ENCODE data around the gene SCGB1C2.
"Not testable (repeated sequence)": the region's sequence is repeated elsewhere in the genome, so short reads cannot be mapped to it uniquely, and the experiment has no call there.

The SCGB1C2 gene

DNA sequence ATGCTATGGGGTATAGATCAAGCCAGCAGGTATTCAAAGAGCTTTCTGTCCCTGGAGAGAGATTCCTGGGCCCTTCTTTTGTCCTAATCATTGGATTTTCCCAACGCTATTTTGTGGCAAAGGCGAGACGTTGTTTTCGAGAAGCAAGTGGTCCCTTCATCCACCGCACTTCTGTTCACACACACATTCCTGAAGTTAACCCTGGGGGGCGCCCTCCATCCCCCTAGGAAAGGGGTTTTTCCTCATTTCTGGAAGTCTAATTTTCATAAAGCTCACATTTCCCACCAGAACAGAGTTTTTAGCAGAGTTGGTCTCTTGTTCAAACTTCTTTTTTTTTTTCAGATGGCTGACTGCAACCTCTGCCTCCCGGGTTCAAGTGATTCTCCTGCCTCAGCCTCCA, 11.9 kb downstream of the SCGB1C2 start:
- no peak for DNase-seq

- no peak for DNase-seq
Observed at GRCh38 chr17:149897-150584, 12.7 kb downstream of the SCGB1C2 start.

GRCh38 chr17:151004-151403, 13.6 kb downstream of the SCGB1C2 start:
- DNase-seq = no peak

- no peak for DNase-seq
Observed at GRCh38 chr17:151886-152859, 14.8 kb downstream of the SCGB1C2 start.

DNA sequence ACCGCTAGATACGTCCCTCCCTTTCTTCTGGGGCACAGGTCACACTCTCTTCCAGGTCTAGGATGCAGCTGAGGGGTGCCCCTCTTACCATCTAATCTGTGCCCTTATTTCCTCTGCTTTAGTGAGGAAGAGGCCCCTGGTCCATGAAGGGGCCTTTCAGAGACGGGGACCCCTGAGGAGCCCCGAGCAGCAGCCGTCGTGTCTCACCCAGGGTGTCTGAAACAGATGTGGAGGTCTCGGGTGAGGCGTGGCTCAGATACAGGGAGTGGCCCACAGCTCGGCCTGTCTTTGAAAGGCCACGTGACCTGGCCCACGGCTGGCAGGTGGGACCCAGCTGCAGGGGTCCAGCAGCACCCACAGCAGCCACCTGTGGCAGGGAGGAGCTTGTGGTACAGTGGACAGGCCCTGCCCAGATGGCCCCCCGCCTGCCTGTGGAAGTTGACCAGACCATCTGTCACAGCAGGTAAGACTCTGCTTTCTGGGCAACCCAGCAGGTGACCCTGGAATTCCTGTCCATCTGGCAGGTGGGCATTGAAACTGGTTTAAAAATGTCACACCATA, 15.6 kb downstream of the SCGB1C2 start:
- no peak for DNase-seq

- no peak for DNase-seq
Observed at GRCh38 chr17:153851-154250, 16.5 kb downstream of the SCGB1C2 start.

DNA sequence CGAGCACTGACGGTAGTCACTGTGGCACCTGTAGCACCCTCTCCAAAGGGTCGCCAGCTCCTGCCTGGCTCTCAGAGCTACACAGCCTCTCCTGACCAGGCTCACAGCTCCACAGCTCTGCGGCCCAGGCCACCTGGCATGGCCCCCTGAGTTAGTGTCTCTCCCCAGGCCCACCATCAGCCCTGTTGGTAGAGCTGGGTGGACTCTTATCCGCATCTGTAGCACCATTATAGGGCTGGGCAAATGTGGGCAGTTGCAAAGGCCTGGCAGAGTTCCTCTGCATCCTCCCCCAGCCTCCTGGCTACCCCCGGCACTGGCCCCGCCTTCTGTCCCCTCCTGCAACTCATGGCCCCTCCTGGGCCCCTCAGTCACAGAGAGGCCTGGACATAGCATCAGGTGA, 18.2 kb downstream of the SCGB1C2 start:
- DNase-seq = no peak

DNA sequence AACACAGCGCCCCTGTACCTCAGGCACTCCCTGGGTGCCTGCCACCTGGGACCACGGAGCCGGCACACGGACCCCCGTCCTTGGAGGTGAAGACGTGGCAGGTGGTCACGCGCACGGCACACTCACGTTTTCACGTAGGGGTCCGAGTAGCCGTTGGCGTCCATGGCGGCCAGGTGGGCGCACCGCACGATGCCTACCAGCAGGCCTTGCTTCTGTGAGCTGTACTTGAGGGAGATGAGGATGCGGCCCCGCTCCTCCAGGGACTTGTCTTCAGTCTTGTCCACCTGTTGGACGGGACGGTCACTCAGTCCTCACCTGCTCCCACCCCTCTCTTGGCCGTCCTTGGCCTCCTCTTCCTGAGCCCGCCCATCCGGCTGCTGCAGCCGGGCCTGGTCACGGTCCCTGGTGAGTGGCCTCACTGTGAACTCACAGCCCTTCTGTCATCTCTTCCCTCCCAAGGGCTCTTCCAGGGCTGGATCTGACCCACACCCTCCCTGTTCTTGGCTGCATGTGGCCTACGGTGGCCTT, 18.8 kb downstream of the SCGB1C2 start:
- DNase-seq = no peak

DNA sequence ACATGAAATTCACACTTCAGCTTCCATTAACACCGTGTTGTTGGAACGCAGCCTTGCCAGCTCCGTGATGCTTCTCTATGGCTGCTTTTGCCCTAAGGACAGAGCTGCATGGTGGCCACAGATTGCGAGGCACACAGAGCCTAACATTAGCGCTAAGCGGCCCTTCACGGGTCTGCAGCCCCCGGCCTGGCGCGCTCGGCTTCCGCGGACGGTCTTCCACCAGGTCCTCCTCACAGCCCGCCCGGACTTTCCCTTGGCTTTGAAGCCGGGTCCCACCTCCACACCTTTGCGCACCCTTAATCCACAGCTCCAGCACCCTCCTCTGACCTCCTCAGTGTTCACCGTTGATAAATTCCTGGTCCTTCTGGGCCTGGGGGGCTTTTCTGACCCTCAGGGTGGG, 19.6 kb downstream of the SCGB1C2 start:
- DNase-seq = no peak

DNA sequence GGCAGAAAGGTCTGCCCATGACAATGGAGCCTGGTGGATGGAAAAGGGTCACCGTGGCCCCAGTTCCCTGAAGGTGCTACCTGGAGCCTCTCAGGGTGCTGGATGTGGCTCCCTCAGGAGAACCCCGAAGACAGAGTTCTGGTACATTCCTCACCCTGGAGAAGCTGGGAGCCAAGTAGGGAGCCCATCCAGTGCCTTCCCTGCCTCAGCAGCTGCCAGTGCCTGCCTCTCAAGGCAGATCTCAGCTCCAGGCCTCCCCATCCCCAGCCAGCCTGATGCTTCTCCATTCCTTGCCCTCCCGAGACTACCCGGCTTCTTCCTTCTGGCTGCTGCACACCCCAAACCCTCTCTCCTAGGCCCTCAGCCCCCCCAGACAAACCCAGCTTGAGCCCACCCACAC, 20.5 kb downstream of the SCGB1C2 start:
- DNase-seq = no peak

GRCh38 chr17:158379-158778, 21.0 kb downstream of the SCGB1C2 start:
- no peak for DNase-seq

GRCh38 chr17:159609-160008, 22.2 kb downstream of the SCGB1C2 start:
- DNase-seq = no peak

DNA sequence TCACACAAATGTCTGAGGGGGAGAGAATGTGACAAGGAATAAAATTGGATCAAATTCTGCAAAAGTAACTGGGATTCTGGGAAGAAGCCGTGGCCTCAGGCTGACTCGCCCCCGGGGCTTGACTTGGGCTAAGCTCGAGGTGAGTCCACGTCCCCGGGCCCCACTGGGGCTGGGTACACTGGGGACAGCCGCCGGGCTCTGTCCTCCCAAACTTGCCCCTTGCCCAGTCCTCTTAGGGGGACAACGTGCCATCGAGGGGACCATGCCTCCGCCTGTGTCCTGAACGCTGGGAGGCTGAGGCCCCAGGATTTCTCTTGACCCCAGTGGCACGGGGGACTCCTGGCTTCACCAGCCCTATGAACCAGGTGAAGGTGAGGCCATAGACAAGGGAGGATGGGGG, 23.0 kb downstream of the SCGB1C2 start:
- DNase-seq = no peak

DNA sequence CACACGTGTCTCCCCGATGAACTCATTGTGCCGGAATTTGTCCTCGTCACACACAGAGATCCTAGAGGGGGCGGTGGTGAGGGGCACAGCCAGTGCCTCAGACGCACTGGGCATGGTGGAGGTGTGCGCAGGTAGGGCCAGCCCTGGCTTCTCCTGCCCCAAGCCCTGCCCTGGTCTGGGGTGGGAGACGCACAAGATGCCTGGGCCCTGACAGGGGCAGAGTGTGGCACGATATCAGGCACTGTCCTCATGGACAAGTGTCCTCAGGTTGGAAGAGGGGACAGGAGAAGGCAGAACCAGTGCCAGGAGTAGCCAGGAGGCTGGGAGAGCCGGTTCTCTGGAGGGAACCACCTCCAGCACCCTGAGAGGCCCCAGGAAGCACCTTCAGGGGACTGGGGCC, 24.1 kb downstream of the SCGB1C2 start:
- no peak for DNase-seq

GRCh38 chr17:162689-163088, 25.3 kb downstream of the SCGB1C2 start:
- DNase-seq = no peak

GRCh38 chr17:163514-164098, 26.2 kb downstream of the SCGB1C2 start:
- no peak for DNase-seq

DNA sequence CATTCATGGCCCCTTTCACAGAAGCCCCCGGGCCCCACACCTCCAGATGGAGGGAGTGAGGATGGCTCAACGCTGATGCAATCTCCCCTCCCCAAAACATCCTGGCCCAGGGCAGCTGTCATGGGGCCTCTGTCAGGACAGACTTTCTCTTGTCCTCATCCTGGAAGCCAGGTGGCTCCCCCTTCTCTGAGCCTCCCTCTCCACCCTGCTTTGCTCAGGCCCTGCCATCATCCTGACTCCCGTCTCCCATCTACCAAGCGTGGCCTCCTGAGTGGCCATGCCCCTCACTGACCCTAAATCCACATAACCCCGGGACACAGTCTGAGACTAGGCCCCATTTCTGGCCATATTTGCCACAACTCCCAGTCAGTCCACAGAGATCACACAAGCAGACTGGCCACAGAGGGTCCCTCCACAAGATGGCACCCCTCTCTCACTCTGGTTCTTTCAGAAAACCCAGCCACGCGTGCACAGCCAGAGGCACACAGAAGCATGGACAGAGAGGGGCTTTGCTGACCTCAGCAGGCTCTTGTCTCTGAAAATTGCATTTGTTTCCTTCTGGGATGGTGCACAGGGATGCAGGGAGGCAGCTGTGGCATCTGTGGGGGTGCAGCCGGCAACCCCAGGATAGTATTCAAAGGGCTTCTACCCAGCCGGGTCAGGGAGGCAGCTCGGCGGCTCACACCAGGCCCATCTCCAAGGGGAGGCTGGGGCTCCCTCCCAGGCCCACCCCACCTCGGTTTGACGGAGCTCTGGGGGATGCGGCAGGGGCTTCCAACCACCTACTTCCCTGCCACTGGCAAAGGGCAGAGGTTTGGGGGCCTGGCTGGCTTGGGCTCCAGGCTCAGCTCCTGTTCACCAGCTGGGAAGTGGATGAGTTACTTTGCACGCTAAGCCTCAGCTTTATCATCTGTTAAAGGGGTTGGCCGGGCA, 27.2 kb downstream of the SCGB1C2 start:
- DNase-seq = no peak

DNA sequence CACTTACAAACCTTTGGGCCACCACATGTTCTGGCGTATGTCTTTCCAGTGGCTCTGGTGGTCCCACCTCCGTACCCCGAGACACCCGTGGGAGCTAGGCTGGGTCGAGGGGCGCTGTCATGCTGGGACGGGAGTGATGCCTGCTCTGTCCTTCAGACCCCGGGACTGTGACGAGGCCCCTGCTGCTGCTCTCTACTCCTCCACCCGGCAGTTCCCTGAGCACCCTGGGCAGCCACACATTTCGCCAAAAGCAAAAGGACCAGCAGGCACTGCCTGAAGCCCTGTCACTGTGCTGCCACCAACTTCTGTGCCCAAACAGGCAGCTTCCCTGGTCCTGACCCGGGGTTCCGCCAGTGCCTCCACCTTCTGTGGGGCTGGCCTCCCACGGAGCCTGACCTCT, 28.6 kb downstream of the SCGB1C2 start:
- no peak for DNase-seq

DNA sequence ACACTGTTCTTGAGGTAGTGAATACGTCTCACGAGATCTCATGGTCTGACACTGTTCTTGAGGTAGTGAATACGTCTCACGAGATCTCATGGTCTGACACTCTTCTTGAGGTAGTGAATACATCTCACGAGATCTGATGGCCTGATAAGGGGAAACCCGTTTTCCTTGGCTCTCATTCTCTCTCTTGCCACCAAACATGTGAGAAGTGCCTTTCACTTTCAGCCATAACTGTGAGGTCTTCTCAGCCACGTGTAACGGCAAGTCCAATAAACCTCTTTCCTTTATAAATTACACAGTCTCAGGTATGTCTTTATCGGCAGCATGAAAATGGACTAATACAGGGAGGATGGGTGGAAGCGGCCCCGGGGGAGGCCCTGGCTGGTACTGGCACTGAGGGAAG, 31.2 kb downstream of the SCGB1C2 start:
- not testable (repeated sequence) for DNase-seq

DNA sequence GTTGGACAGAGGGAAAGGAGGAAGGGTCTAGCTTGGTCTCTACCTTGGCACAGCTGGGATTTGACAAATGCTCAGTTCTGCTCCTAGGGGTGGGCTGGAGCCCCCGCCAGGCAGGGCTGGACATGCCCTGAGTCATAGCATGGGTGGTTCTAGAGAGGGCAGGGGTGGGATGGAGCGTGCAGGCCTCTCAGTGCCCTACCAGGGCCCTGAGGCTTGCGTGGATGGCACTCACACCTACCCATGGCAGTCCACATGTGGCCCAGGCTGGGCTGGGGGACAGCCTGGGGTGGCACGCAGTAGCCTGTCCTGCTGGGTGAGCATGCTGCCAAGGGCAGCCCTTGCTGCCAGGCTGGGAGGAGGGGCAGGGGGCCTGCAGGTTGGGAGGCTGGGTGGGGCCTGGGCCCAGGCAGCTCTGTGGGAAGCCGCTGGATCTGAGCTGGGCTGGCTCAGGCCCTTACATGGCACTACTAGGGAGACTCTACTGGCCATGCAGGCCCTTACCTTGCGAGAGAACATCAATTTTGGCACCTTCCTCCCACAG, 32.8 kb downstream of the SCGB1C2 start:
- no peak for DNase-seq

DNA sequence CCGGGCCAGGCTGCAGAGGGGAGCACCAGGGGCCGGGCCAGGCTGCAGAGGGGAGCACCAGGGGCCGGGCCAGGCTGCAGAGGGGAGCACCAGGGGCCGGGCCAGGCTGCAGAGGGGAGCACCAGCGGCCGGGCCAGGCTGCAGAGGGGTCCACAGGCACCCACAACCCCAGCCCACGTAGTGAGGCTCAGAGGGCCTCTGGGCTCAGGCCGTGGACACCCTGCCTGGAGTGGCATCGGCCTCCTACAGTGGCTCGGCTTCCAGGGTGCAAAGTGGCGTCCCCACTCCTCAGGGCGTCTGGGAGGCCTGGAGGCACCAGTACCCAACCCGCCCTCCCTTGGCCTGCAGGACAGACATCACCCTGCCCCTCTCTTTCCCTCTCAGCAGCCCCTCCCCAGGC, 34.5 kb downstream of the SCGB1C2 start:
- no peak for DNase-seq

GRCh38 chr17:172401-172800, 35.0 kb downstream of the SCGB1C2 start:
- no peak for DNase-seq
